ENCODE results near the gene HRH1.

The HRH1 gene

GRCh38 chr3:11260460-11260859 is 106.2 kb downstream of the HRH1 start:
- no peak for DNase-seq (ENCODE audit: low spot score)
- no peak for TF ChIP-seq CTCF (IDR thresholded peaks at IDR 0.05; ENCODE audit: extremely low read depth, missing control alignments)

- TF ChIP-seq CTCF (IDR thresholded peaks at IDR 0.05; ENCODE audit: extremely low read depth, missing control alignments) = no peak
Observed at GRCh38 chr3:11269007-11269406, 114.7 kb downstream of the HRH1 start.

GRCh38 chr3:11271986-11272904 is 118.0 kb downstream of the HRH1 start, which contains the start of gene ATG7:
TSS of gene ATG7 (plus strand) at chr3:11272397. CDS start at chr3:11298696, 26,299 bp downstream.
- peak; percentile 95 for DNase-seq (ENCODE audit: low spot score)
- no peak for TF ChIP-seq CTCF (IDR thresholded peaks at IDR 0.05; ENCODE audit: extremely low read depth, missing control alignments)

More at GRCh38 chr3:11269007-11269406, 114.7 kb downstream of the HRH1 start:
- no peak for DNase-seq (ENCODE audit: low spot score)

GRCh38 chr3:11272906-11273574 is 118.7 kb downstream of the HRH1 start:
- no peak for TF ChIP-seq CTCF (IDR thresholded peaks at IDR 0.05; ENCODE audit: extremely low read depth, missing control alignments)
- DNase-seq (ENCODE audit: low spot score) = no peak

- no peak for TF ChIP-seq CTCF (IDR thresholded peaks at IDR 0.05; ENCODE audit: extremely low read depth, missing control alignments)
- DNase-seq (ENCODE audit: low spot score) = no peak
Observed at GRCh38 chr3:11273891-11274291, 119.6 kb downstream of the HRH1 start.

- DNase-seq (ENCODE audit: low spot score) = no peak
- TF ChIP-seq CTCF (IDR thresholded peaks at IDR 0.05; ENCODE audit: extremely low read depth, missing control alignments) = no peak
Observed at GRCh38 chr3:11274566-11275142, 120.4 kb downstream of the HRH1 start.

- no peak for DNase-seq (ENCODE audit: low spot score)
- TF ChIP-seq CTCF (IDR thresholded peaks at IDR 0.05; ENCODE audit: extremely low read depth, missing control alignments) = no peak
Observed at GRCh38 chr3:11275926-11276325, 121.6 kb downstream of the HRH1 start.

Data from GM20000 (cell line).